Stimulated activated CD8-positive, alpha-beta memory T cell treated with anti-CD3 and anti-CD28 coated beads, Interleukin-4, amount 100 ng/mL, for 1 hour (primary cell): Measurements from ENCODE around the gene FAM3D.
"Not testable (repeated sequence)": the region's sequence is repeated elsewhere in the genome, so short reads cannot be mapped to it uniquely, and the experiment has no call there.

Source experiments
- DNase-seq, 2 donors: peaks; one replicate each; pipeline ENCODE4 v3.0.0-alpha.2; 2020; ENCODE audit warnings: low read depth in 2 of 2, low spot score in 1 of 2

FAM3D gene

DNA sequence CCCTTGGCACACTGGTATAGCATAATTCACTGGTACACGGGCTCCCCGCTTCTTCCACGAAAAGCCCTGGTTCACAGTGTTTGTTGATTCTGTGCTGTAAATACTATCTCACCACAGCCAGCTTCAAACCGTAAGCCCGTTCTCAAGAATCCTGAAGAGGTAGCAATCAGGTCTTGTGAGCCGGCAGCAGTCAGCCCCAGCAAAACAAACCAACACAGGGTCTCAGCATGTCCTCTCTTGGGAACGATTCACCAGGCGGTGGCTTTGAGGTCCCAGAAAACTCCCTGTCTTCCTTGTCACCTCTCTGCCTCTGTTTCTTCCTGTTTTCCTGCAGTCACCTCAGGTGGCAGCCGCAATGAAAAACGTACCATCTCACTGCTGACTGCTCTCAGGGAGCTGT is 19.1 kb upstream of the FAM3D start:
- DNase-seq: no peak

DNA sequence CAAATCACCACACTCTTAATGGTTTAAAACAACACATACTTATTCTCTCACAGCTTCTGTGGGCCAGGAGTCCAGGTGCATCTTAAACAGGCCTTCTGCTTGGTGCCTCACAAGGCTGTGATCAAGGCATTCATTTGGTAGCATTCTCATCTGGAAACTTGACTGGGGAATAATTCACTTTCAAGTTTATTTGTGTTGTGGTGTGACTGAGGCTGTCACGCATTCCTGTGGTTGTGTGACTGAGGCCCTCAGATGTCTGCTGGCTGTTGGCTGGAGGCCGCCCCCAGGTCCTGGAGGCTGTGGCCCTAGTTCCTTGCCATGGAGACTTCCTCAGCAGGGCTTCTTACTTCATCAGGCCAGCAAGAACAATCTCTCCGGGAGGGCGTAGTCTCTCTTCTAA is 16.9 kb upstream of the FAM3D start:
- DNase-seq: no peak

DNA sequence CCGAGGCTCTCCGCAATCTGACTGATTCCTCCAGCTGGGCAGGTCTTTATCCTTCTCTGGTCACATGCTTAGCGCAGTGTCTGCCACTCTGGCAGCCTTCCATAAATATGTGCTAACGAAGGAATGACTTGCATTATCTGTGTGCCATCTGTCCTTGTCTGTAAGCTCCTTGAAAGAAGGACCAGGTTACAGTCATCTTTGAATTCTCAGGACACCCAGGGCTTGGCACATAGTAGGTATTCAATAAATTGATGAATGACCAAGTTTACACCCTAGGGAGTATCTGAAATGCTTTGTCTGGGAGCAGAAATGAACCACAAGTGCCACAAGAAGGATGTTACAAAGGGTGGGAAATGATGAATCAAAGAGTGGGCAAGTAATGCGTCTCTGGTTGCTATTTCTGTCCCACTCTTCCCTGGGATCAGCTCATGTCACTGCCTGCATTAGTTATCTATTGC is 16.5 kb upstream of the FAM3D start:
- DNase-seq: no peak

DNA sequence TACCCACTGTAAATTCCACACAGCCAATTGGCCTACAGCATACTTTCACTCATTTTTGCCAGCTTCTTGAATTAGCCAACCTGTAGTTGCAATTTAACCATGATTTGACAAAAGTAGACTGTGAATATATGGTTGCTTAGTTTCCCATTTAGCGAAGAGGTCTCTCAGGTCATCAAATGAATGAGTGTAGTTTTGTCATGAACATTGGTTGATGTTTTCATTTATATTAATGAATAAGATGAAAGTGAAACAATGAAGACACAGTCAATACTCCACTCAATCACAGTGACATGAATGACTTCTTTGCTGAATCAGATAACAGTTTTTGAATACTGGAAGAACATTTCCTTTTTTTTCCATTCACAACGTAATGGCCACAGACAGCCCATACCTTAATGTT is 15.3 kb upstream of the FAM3D start:
- DNase-seq: no peak

DNA sequence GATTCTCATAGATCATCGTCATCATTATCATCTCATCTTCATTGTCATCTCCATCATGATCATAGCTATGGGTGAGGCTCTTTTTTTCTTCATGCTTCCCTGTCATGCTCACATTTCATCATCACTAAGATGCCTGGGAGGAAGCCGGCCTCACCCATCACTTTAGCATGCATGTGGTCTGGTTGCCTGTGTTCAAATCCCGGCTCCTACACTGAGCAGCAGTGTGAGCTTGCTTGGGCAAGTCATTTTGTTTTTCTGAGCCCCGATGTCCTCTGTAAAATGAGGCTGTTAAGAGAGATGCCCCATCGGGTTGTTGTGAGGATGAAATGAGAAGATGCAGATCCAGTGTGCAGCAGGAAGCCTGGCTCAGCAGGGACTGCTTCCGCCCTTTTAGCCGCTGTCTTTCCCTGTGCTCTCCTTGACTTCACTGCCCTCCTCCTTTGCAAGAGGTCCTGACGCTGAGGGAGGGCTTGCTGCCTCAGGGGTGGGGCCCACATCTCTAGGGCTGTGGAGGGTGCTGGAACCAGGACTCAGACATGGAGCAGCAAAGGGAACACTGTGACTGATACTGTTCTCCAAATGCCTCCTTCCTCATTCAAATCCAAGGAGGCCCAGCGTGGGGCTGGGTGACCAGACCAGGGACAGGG is 14.4 kb upstream of the FAM3D start:
- DNase-seq: no peak

DNA sequence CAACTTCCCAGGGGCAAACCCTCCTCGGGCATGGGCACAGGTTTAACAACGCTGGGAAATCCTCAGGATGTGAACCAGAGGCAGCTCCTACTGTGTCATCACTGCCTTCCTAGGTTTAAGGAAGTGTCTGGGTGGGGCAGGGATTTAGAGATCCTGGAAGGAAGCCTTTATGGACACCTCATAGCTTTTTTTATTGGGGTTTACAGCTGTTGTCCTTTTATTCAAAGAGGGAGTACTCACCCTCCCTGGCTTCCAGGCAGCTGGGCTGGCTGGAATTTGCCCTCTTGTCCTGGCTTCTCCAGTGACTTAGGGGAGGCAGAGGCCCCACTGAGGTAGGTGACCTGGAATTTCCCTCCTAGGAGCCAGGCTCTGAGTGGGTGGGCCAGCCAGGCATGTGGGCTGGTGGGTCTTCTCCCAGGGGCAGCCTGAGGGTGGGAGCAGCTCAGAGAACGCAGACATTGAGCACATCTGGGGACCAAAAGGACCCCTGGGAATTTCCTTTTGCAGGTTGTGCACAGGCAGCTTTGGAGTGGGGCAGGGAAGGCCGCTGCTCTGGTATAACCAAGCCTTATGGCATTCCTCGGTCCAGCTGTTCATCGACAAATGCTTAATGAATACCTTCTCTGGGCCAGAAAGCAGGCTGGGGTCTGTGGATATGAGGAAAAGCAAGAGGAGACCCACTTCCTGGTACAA is 13.5 kb upstream of the FAM3D start:
- DNase-seq: no peak

DNA sequence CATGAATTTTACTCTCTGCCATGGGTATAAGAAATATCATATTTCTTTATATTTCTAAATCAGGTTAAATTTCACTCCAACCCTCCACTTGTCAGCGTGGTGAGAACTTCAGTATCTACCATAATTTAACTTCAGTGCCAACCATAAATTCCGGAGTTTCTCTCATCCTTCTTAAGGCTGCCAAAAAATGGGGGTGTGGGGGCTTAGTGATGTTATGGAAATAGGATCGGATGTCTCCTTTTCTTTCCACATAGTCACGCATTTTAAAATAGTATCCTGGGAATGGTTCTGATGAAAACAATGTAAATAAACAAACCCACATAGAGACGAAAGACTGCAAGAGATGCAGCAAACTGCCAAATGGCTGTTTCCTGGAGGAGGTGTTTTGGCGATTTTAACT is 12.9 kb upstream of the FAM3D start:
- DNase-seq: no peak

DNA sequence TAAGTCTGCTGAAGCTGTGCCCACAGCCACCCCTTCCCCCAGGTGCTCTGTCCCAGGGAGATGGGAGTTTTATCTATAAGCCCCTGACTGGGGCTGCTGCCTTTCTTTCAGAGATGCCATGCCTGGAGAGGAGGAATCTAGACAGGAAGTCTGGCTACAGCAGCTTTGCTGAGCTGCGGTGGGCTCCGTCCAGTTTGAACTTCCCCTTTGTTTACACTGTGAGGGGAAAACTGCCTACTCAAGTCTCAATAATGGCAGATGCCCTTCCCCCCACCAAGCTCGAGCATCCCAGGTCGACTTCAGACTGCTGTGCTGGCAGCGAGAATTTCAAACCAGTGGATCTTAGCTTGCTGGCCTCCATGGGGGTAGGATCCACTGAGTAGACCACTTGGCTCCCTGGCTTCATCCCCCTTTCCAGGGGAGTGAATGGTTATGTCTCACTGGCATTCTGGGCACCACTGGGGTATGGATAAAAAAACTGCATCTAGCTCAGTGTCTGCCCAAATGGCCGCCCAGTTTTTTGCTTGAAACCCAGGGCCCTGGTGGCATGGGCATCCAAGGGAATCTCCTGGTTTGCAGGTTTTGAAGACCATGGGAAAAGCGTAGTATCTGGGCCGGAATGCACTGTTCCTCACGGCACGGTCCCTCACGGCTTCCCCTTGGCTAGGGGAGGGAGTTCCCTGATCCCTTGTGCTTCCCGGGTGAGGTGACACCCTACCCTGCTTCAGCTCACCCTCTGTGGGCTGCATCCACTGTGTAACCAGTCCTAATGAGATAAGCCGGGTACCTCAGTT is 11.8 kb upstream of the FAM3D start:
- DNase-seq: not testable (repeated sequence)

DNA sequence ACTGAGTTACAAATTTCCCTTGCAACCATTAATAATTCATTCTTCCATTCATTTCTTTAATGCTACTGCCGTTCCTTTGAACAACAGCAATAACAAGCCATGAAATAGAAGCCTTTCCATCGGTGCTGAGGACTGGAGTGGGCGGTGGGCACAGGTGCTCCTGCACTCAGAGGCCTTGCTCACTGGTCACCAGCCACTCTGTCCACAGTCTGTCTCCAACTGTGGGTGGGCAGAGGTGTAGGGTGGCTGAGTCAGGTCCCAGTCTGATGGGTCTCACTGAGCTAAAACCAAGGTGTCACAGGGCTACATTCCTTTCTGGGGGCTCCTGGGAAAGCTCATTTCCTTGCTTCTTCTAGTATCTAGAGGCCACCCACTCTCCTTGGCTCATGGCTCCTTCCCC is 6.3 kb upstream of the FAM3D start:
- DNase-seq: no peak

DNA sequence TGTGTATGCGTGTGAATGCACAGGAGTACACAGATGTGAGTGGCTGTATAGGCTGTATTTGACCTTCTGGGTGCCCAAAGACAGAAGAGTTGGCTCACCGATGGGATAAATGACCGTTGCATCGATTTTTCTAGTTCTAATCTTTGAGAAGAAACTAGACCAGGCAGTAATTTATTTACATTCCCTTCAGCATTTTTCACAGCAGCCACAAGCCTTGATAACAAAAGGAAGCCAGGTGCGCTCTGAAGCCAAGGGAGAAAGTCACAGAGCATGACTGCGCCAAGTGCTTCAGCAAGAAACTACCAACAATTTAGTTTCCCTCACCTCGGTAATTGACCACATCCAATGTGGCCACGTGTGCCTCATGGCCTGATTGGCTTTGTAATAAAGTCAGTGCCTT is 5.9 kb upstream of the FAM3D start:
- no peak for DNase-seq

DNA sequence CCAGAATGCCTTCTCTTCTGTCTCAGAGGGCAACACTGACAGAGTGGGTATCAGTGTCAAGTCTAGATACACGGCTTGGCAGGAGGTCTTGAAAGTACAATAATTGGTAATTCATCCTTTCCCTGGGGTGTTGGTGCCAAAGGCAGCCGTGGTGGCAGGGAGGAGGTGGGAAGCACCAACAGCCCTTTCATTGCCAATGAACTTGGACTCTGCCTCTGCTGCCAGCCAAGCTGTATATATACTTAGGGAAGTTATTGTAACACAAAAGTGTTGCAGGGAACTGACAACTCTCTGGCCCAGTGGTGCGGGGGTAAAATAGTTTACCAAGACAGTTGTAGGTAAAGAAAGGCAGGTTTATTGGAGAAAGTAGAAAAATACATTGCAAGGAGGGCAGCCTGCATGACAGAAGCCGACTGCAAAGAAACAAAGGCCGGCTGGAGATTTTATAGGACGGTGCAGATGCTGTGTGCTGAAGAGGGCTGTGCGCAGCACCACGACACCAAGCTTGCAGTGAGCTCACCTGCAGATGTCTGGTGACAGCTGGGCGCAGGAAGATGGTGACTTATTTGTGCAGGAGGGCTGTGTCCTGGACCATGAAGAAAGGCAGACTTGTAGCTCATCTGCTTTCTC is 4.0 kb upstream of the FAM3D start:
- no peak for DNase-seq

DNA sequence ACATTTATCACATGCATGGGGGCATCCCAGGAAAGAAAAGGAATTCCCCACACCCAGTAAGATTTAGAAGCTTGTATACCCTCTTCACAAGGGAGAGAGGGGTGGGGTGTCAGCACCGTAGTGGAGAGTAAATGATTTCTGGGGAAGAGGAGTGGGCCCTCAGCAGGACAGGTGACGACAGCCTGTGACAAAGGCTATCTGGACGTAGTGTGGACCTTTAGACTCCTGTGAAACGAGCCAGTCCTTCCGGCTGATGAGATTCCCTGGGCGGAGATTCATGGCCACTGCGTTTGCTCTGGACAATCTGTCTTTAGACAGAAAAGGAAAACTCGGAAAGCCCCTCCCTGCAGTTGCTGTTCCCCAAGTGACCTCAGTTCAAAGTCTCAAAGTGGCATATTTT is 1.7 kb upstream of the FAM3D start:
- DNase-seq: no peak

DNA sequence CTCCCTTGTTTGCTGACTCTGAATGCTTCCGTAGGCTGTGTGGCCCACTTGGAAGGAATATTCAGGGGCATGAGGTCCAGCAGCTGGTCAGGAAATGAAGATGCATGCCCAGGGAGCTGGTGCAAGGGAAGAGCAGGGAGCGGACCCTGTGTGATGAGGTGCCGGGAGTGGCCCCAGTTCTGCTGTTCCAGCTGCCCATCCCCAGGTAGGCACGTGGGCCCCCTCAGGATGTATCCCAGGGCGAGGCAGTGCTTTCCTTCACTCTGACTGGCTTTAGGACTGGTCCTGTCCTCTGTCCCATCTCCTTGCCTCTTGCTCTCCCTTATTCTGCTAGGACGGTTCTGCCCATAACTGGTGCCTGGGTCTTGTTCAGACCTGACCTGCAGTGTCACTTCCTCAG is 1.1 kb upstream of the FAM3D start:
- no peak for DNase-seq

DNA sequence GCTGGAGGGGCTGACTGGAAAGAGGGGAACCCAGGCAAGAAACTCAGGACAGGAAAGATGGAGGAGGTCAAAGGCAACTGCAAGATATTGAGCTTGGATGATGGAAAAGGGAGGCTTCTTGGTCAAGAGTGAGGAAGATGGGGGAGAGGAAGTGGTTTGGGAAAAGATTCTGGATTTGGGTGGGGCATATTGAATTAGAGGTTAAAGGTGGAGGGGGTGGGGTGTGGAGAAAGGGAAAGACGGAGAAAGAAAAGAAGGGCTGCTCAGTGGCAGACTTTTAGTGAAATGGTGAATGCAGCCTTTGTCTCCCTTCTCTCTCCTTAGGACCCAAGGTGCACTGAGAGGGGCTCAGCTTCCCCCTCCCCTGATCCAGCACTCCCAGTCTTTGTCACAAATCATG is 655 bp upstream of the FAM3D start:
- DNase-seq: no peak

DNA sequence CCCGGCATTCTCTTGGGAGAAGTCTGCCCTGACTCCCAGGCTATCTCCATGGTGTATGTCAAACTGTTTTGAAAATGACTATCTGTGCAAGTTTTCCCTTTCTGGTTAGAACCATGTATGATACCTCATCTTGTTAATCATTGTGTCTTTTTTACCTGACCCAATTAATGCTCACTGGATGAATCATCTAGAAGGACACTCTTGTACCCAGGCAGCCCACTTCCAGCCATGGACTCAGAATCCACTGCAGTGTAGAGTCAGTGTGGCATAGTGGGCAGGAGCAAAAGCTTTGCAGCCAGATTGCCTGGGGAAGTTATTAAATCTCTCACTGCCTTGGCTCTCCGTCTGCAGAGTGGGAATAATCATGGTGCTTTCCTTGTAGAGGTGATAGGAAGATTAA is 1.2 kb downstream of the FAM3D start:
- DNase-seq: no peak

DNA sequence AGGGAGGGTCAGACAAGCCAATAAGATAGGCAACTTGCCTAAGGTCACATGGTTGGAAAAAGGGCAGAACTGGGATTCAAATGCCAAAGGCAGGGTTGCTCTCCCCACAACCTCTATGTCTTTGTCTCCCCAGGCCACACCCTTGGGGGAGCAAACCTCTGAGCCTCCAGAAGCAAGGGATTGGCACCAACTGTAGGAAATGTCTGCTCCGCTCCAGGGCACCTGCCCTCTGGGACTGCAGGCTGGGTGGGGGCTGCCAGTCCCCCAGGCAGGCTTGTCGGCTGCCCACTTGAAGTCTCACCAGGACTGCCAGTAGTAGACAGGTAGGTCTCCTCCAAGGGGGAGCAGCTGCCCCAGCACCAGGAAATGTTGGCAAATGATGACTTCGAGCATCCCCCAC is 2.0 kb downstream of the FAM3D start:
- DNase-seq: no peak

DNA sequence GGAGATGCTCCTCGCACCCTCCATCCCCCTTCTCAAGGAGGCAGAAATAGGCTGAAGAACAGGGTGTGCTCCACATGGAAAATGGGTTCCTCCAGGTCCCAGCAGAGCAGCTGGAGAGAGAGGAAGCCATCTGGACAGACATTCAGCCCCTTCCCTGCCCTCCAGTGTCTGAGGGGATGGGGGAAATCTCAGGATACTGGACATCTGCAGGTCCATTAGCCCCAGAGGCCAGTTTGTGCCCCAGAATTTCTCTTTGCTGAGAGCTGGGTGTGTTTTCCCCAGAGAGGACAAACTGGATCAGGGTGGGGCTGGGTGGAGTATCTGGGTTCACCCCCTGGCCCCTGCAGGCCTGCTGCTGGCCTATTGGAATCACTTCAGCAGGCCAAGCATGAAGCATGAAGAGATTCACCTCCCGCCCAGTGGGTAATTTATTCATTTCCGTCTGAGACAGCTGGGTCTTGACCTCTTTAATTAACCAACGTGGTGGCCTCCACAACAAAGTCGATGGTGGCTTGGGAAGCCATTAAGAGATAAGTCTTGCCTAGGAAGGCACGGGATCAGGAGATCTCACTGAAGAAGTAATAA is 4.6 kb downstream of the FAM3D start:
- no peak for DNase-seq

DNA sequence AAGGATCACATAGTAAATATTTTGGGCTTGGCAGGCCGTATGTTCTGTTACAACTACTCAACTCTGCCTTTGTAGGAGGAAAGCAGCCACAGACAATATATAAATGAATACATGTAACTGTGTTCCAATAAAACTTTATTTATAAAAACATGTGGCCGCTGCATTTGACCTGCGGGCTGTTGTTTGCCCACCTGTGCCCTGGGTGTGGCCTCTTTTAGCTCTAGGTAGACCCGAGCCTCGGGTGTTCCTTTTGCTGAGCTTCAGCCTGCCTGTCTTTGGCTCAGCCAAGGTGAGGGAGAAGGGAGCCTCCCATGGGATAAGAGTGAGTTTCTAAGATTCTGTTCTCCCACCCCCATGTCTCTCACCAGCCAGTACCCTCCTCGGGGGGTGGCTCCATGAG is 5.6 kb downstream of the FAM3D start:
- no peak for DNase-seq

DNA sequence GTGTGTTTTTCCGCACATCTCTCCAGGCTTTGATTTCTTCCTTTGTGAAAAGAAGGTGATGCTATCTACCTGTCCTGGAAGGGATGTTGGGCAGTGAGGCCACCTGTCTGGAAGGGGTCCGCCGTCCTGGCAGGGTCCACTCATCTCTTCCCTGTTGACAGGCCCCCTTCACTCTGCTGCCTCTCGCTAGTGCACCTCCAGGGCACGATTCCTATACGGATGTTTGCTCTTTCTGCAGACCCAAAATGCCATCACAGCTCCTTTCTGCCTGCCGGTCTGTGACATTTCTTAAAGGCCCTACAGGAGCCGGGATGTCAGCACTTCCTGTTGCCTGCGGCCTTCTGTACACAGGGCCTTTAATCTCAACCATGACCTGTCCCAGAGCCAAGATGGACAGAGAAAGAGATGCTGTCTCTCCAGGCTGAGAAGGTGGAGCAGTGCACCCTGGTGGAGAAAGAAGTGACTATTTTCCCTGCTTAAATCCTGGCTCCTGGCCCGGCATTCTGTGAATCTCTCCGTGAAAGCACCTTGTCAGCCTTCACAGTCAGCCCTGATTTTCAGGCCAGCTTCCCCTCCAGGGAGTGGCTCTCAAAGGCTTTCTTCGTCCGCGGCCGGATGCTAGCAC is 7.4 kb downstream of the FAM3D start:
- DNase-seq: no peak

DNA sequence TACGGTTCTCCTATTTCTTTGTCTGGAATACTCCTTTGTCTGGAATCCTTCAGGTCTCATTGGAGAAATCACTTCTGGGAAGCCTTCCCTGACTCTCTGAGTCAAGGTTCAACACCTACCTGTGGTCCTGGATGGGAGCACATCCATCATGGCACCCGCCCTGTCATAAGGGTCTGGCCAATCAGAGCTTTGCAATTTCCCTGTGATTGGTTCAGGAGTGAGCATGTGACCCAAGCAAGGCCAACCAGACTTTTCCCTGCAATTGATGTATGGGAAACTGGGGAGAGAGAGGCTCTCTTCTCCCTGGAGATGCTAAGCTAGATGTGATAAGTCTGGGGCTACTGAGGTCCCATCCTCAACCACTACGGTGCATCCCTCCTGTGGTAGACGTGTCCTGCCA is 8.1 kb downstream of the FAM3D start:
- no peak for DNase-seq

DNA sequence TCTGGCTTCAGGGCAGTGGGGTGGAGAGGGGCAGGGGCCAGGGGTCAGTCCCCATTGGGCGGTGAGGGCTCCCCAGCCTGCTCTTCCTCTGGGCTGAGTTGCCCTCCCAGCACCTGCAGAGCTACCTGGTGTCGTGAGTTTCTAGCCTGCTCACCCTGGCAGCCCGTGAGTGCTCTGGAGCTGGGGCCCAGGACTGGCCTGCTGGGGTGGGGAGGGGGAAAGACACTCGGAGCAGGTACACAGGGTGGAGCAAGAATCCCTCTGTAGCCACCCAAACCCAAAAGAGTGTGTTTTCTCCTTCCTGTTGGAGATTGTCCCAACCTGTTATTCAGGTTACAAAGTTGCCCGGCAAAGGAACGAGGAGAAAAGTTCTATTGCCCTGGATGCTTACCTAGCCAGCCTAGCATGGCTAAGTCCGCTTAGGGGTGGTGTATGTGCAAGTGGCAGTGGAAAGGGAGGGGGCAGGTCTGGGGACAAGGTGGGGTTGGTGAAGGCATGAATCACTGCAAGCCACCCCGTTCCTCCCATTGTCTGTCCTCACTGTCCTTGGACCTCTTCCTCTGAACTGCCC is 8.9 kb downstream of the FAM3D start:
- no peak for DNase-seq
